Measurements from ENCODE around the gene NOTCH4.
"Not testable (repeated sequence)": the region's sequence is repeated elsewhere in the genome, so short reads cannot be mapped to it uniquely, and the experiment has no call there.

NOTCH4 gene

DNA sequence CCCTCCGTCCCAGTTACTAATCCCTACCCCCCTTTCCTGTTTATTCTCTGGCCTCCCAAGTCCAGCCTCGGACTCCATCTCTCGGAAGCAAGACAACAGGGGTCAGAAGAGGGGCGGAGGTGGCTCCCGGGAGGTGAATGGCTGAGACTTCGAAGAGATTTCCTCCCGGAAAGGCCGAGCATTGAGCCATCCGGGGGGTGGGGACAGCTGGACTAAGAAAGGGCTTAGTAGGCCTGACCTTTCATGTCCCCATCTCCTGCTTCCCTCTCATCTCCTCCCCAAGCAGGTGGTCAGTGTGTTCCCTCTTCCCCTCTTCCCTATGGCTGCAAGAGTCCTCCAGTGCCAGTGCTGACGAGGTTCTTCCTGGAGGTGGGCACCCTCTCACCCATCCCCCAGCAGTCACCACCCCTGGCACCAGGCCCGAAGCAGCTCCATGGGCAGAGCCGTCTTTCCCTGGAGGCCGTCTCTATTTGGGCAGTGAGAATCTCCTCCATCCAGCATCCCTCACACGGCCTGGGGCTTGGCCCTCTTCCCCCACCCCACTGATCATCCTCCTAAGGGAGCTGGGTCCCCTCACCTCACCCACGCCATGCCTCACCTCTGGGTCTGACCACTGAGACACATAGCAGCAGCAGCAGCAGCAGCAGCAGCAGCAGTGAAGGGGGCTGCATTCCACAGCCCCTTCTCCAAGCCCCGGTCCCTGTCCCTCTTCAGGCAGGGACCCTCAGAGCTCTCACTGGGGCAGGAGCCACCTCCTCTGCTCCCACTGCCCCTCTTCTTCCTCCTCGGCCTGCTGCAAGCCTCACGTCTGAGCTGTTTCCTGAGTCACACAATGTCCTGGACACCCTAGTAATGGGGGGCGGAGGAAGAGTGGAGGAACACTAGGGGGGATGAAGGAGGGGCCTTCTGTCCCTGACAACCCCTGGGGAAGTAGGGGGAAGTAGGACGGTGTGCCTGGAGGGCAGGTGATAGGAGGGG, at the start of gene NOTCH4:
TSS of gene NOTCH4 (minus strand) at position 810 of the 978 bp plus-strand sequence. CDS start at position 671, 139 bp downstream.
- H3K4me1 ChIP-seq (ENCODE audit: insufficient read depth, low read length, poor library complexity, severe bottlenecking) = peaks cover 5% of the 10 kb centered on the region
- no peaks in the 10 kb centered on the region for H3K27me3 ChIP-seq (ENCODE audit: insufficient read depth, low read length, poor library complexity, severe bottlenecking)
- H3K36me3 ChIP-seq (ENCODE audit: insufficient read depth, low read length) = no peaks in the 10 kb centered on the region
- H3K79me2 ChIP-seq (ENCODE audit: insufficient read depth, low read length) = no peaks in the 10 kb centered on the region
- no peak within 1 kb of the TSS for H3K4me3 ChIP-seq (ENCODE audit: low read length, poor library complexity, severe bottlenecking)
- no peaks in the 10 kb centered on the region for H3K9me2 ChIP-seq (replicated peaks; ENCODE audit: low read depth, low read length)
- no peaks in the 10 kb centered on the region for H3F3A ChIP-seq (ENCODE audit: low read depth)
- H4K20me1 ChIP-seq (ENCODE audit: insufficient read depth, low read length, poor library complexity, severe bottlenecking) = no peaks in the 10 kb centered on the region
- no peaks in the 10 kb centered on the region for H3K9me3 ChIP-seq (ENCODE audit: insufficient read depth, low read depth, low read length)
- no peak within 1 kb of the TSS for H3K4me2 ChIP-seq (ENCODE audit: low read depth, low read length, poor library complexity, severe bottlenecking)
- TF ChIP-seq, protein P1, sequence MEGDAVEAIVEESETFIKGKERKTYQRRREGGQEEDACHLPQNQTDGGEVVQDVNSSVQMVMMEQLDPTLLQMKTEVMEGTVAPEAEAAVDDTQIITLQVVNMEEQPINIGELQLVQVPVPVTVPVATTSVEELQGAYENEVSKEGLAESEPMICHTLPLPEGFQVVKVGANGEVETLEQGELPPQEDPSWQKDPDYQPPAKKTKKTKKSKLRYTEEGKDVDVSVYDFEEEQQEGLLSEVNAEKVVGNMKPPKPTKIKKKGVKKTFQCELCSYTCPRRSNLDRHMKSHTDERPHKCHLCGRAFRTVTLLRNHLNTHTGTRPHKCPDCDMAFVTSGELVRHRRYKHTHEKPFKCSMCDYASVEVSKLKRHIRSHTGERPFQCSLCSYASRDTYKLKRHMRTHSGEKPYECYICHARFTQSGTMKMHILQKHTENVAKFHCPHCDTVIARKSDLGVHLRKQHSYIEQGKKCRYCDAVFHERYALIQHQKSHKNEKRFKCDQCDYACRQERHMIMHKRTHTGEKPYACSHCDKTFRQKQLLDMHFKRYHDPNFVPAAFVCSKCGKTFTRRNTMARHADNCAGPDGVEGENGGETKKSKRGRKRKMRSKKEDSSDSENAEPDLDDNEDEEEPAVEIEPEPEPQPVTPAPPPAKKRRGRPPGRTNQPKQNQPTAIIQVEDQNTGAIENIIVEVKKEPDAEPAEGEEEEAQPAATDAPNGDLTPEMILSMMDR (conservative IDR thresholded peaks at IDR 0.05; ENCODE audit: low read length) = no peak
- H3K9ac ChIP-seq (ENCODE audit: low read depth, low read length, poor library complexity, severe bottlenecking) = no peak within 1 kb of the TSS
- peak within 1 kb of the TSS; percentile 56; the same call in 1 of the 2 replicates for H2AFZ ChIP-seq (ENCODE audit: low read length)

DNA sequence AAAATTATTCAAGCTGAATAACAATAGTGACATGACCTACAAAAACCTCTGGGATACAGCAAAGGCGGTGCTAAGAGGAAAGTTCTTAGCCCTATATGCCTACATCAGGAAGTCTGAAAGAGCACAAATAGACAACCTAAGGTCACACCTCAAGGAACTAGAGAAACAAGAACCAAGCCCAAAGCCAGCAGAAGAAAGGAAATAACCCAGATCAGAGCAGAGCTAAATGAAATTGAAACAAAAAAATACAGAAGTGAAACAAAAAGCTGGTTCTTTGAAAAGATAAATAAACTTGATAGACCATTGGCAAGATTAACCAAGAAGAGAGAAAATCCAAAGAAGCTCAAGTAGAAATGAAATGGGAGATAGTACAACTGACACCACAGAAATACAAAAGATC, 47.6 kb upstream of the NOTCH4 start:
- Histone ChIP-seq H3K4me1 (ENCODE audit: insufficient read depth, low read length, poor library complexity, severe bottlenecking) (no peaks in the 10 kb centered on the region), H3K9me3 (ENCODE audit: insufficient read depth, low read depth, low read length) (no peaks in the 10 kb centered on the region), H3K79me2 (ENCODE audit: insufficient read depth, low read length) (no peaks in the 10 kb centered on the region), H3K27me3 (ENCODE audit: insufficient read depth, low read length, poor library complexity, severe bottlenecking) (no peaks in the 10 kb centered on the region), H3K36me3 (ENCODE audit: insufficient read depth, low read length) (no peaks in the 10 kb centered on the region), H3K4me2 (ENCODE audit: low read depth, low read length, poor library complexity, severe bottlenecking) (no peak overlapping the region), H3K9ac (ENCODE audit: low read depth, low read length, poor library complexity, severe bottlenecking) (no peak overlapping the region), H3K4me3 (ENCODE audit: low read length, poor library complexity, severe bottlenecking) (no peak overlapping the region), H4K20me1 (ENCODE audit: insufficient read depth, low read length, poor library complexity, severe bottlenecking) (no peaks in the 10 kb centered on the region), H2AFZ (ENCODE audit: low read length) (no peak overlapping the region; the same call in 1 of the 2 replicates), H3F3A (ENCODE audit: low read depth) (no peaks in the 10 kb centered on the region), H3K9me2 (replicated peaks; ENCODE audit: low read depth, low read length) (no peaks in the 10 kb centered on the region)
- TF ChIP-seq, protein P1 (conservative IDR thresholded peaks at IDR 0.05; ENCODE audit: low read length) = no peak
- no peak for TF ChIP-seq EZH2phosphoT487 (IDR thresholded peaks at IDR 0.05; ENCODE audit: borderline replicate concordance)

DNA sequence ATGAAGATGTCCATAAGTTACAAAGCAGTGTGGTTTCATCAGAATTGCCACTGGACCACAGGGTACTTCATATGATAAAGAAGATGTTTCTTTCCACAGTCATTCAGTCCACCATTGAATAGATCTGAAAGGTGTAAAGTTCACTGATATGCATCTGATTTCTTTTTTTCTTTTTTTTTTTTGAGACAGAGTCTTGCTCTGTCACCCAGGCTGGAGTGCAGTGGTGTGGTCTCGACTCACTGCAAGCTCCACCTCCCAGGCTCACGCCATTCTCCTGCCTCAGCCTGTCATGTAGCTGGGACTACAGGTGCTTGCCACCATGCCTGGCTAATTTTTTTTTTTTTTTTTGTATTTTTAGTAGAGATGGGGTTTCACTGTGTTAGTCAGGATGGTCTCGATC, 44.6 kb upstream of the NOTCH4 start:
- H3F3A ChIP-seq (ENCODE audit: low read depth); H3K4me3 ChIP-seq (ENCODE audit: low read length, poor library complexity, severe bottlenecking); H3K9ac ChIP-seq (ENCODE audit: low read depth, low read length, poor library complexity, severe bottlenecking); H2AFZ ChIP-seq (ENCODE audit: low read length); H3K4me2 ChIP-seq (ENCODE audit: low read depth, low read length, poor library complexity, severe bottlenecking); H3K9me2 ChIP-seq (replicated peaks; ENCODE audit: low read depth, low read length); H3K27me3 ChIP-seq (ENCODE audit: insufficient read depth, low read length, poor library complexity, severe bottlenecking); H3K9me3 ChIP-seq (ENCODE audit: insufficient read depth, low read depth, low read length); H3K36me3 ChIP-seq (ENCODE audit: insufficient read depth, low read length); H3K79me2 ChIP-seq (ENCODE audit: insufficient read depth, low read length); H4K20me1 ChIP-seq (ENCODE audit: insufficient read depth, low read length, poor library complexity, severe bottlenecking); H3K4me1 ChIP-seq (ENCODE audit: insufficient read depth, low read length, poor library complexity, severe bottlenecking): not testable (repeated sequence)
